ENCODE measurements around the gene TTLL11.

DNA sequence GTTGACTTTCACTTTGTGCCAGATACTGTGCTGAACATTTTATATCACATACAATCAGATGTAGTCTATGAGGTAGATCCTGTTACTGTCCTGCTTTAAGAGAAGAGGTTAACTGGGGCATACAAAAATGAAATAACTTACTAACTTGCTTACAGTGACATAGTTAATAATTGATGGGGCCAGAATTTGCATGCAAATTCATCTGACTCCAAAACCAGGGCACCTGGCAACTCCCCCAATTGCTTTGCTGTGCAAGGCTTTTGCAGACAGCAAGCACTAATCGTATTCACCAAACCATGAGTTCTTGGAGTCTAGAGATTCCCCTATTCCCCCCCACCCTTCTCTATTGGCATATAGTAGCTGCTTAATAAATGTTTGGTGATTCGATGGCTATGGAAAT lies 155.9 kb downstream of the TTLL11 start:
- TF ChIP-seq CTCF (conservative IDR thresholded peaks at IDR 0.05) (no peak), EZH2 (IDR thresholded peaks at IDR 0.05; ENCODE audit: low read depth) (no peak)

Data from PC-9 (cell line).